Osteoblast (primary cell): ENCODE results near the gene PLXNC1. TPM values are rescaled to one million over a fixed set of nuclear protein-coding genes. Genes with fewer than 3 reads are reported as not detected.

ENCODE experiments used
- DNase-seq: peaks from one replicate; pipeline ENCODE4 v3.0.0; 2011; ENCODE audit warnings: low spot score, mixed read lengths; ENCODE audit not compliant: insufficient read length; ENCODE audit errors: missing footprints
- H2AFZ ChIP-seq: 2 replicates; pipeline ENCODE4 v1.6.0; 2011; ENCODE audit warnings: mild to moderate bottlenecking, low read length
- H3K27ac ChIP-seq: 2 replicates; pipeline ENCODE4 v1.5.1; 2011; ENCODE audit warnings: mild to moderate bottlenecking, low read depth, low read length, moderate library complexity
- H3K27me3 ChIP-seq: 2 replicates; pipeline ENCODE4 v1.6.0; 2012; ENCODE audit warnings: mild to moderate bottlenecking, control low read depth, inconsistent platforms, low read length, moderate library complexity; ENCODE audit not compliant: insufficient read depth
- H3K36me3 ChIP-seq: 2 replicates; pipeline ENCODE4 v1.5.1; 2011; ENCODE audit warnings: mild to moderate bottlenecking, low read length, control low read depth, moderate library complexity; ENCODE audit not compliant: insufficient read depth
- H3K4me1 ChIP-seq: 2 replicates; pipeline ENCODE4 v1.5.1; 2011; ENCODE audit warnings: mild to moderate bottlenecking, low read length, control low read depth, moderate library complexity; ENCODE audit not compliant: insufficient read depth
- H3K4me2 ChIP-seq: 2 replicates; pipeline ENCODE4 v1.6.0; 2011; ENCODE audit warnings: mild to moderate bottlenecking, low read length; ENCODE audit not compliant: insufficient read depth
- H3K4me3 ChIP-seq: fragments of 200-600 bp; sonication (generic); 3 replicates; pipeline ENCODE4 v1.5.1; 2012; ENCODE audit warnings: mild to moderate bottlenecking, low read length, inconsistent platforms; ENCODE audit not compliant: insufficient read depth
- H3K79me2 ChIP-seq: 2 replicates; pipeline ENCODE4 v1.6.0; 2012; ENCODE audit warnings: mild to moderate bottlenecking, low read length, control low read depth, inconsistent platforms; ENCODE audit not compliant: insufficient read depth
- H3K9me3 ChIP-seq: 2 replicates; pipeline ENCODE4 v1.5.1; 2011; ENCODE audit warnings: low read depth, low read length, control low read depth
- H4K20me1 ChIP-seq: 2 replicates; pipeline ENCODE4 v1.6.0; 2012; ENCODE audit warnings: mild to moderate bottlenecking, low read length, control low read depth; ENCODE audit not compliant: insufficient read depth
- total RNA-seq: library from RNA; depleted of rRNA; stranded (reverse); fragments of >200 nt; gene quantifications from 2 replicates; pipeline ENCODE4 v1.2.3, GENCODE V29; 2012
- TF ChIP-seq, protein P1 (sequence below): IDR thresholded peaks from 2 replicates; pipeline ENCODE4 v1.5.1; 2011; ENCODE audit warnings: mild to moderate bottlenecking, low read depth, low read length, moderate library complexity; ENCODE audit errors: extremely low read depth

PLXNC1 gene
- total RNA-seq, 1 donor = 3.3 TPM

DNA sequence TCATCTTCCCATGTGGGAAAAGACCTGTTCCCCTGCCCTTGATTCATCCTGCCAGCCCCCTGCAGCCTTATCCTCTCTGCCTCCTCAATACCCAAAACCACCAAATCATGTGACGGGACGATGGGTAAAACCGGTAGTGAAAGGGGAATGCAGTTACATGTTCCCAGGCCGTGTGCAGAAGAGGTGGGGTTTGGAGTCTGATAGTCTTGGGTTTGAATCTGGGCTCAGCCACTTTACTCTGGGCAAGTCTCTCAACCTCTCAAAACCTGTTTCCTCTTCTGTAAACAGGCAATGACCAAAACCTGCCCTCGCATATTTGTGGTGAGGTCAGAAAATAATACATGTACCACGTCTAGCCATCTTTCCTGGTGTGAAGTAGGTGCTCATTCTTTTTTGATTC lies 123.0 kb downstream of the PLXNC1 start:
- TF ChIP-seq, protein P1, sequence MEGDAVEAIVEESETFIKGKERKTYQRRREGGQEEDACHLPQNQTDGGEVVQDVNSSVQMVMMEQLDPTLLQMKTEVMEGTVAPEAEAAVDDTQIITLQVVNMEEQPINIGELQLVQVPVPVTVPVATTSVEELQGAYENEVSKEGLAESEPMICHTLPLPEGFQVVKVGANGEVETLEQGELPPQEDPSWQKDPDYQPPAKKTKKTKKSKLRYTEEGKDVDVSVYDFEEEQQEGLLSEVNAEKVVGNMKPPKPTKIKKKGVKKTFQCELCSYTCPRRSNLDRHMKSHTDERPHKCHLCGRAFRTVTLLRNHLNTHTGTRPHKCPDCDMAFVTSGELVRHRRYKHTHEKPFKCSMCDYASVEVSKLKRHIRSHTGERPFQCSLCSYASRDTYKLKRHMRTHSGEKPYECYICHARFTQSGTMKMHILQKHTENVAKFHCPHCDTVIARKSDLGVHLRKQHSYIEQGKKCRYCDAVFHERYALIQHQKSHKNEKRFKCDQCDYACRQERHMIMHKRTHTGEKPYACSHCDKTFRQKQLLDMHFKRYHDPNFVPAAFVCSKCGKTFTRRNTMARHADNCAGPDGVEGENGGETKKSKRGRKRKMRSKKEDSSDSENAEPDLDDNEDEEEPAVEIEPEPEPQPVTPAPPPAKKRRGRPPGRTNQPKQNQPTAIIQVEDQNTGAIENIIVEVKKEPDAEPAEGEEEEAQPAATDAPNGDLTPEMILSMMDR = no peak
- H3K4me1 ChIP-seq = peaks cover 15% of the 10 kb centered on the region
- H3K4me2 ChIP-seq = no peak overlapping the region
- H4K20me1 ChIP-seq = no peaks in the 10 kb centered on the region
- H3K79me2 ChIP-seq = no peaks in the 10 kb centered on the region
- no peaks in the 10 kb centered on the region for H3K27me3 ChIP-seq
- no peaks in the 10 kb centered on the region for H3K9me3 ChIP-seq
- no peak for DNase-seq
- H3K4me3 ChIP-seq = no peak overlapping the region
- no peaks in the 10 kb centered on the region for H3K36me3 ChIP-seq
- H3K27ac ChIP-seq = no peak overlapping the region
- no peak overlapping the region for H2AFZ ChIP-seq

DNA sequence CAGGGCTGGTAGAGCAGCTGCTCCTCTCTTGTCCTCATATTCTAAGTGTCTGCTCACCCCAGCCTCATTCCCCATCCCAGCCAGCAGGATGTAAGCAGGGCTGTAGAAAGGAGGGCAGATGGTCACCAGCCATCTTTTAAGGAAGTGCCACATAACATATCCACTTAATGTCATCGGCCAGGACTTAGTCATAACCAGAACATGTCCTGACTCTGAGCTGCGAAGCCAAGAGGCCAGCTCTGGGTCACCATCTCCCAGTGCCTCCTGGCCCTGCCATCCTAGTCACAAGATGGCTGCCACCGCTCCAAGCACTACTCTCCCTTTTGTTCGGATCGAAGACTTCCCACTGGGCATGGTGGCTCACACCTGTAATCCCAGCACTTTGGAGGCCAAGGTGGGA lies 123.9 kb downstream of the PLXNC1 start:
- Histone ChIP-seq H3K4me2 (no peak overlapping the region), H3K4me3 (no peak overlapping the region), H3K27ac (no peak overlapping the region), H4K20me1 (no peaks in the 10 kb centered on the region), H3K79me2 (no peaks in the 10 kb centered on the region), H3K4me1 (peaks cover 5% of the 10 kb centered on the region), H3K27me3 (no peaks in the 10 kb centered on the region), H3K9me3 (no peaks in the 10 kb centered on the region), H3K36me3 (no peaks in the 10 kb centered on the region), H2AFZ (no peak overlapping the region)
- no peak for DNase-seq
- TF ChIP-seq, protein P1 = no peak

DNA sequence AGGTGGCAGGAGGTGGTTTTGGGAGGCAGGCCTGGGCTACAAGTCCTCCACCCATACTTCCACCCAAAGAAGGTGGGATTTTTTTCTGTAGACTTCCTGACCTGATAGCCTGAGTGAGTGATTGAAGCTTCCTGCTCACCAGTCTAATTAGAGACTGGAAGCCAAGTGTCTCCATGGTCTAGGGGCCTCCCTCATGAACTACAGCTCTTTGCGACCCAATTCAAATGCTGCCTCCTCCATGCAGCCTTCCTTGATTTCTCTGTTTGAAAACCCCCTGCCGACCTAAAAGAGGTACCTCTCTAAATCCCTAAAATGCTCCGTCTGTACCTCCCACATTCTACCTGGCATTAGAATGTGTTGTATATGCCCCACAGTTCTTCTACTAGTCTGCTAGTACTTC lies 124.9 kb downstream of the PLXNC1 start:
- H3K27me3 ChIP-seq = no peaks in the 10 kb centered on the region
- no peaks in the 10 kb centered on the region for H3K36me3 ChIP-seq
- no peak overlapping the region for H3K4me2 ChIP-seq
- no peaks in the 10 kb centered on the region for H4K20me1 ChIP-seq
- no peak overlapping the region for H2AFZ ChIP-seq
- no peak for DNase-seq
- H3K27ac ChIP-seq = no peak overlapping the region
- no peak overlapping the region for H3K4me3 ChIP-seq
- H3K9me3 ChIP-seq = no peaks in the 10 kb centered on the region
- H3K79me2 ChIP-seq = no peaks in the 10 kb centered on the region
- TF ChIP-seq, protein P1 = no peak
- no peaks in the 10 kb centered on the region for H3K4me1 ChIP-seq

DNA sequence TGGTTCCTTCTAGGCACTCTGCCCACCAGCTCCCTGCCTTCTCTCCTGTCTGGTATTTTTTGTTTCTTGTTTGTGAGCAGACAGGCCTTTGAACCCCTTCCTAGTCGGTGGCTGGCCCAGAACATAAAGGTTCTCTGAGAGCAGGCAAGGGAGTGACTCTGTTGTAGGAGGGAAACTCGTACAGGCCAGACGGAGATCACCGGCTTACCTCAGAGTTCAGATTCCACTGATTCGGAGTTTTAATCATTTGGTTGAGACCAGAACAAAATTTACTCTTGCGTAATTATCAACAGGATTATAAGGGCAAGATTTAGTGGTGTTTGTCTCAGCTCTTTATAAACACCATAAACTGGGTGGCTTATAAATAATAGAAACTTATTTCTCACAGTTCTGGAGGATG lies 128.3 kb downstream of the PLXNC1 start:
- H2AFZ ChIP-seq = no peak overlapping the region
- no peaks in the 10 kb centered on the region for H3K36me3 ChIP-seq

More for the DNA sequence above, 128.3 kb downstream of the PLXNC1 start:
- Histone ChIP-seq H3K27ac (no peak overlapping the region), H3K4me3 (no peak overlapping the region), H3K79me2 (no peaks in the 10 kb centered on the region), H3K4me2 (no peak overlapping the region), H3K9me3 (no peaks in the 10 kb centered on the region), H4K20me1 (no peaks in the 10 kb centered on the region), H3K27me3 (no peaks in the 10 kb centered on the region), H3K4me1 (no peaks in the 10 kb centered on the region)
- TF ChIP-seq, protein P1 = no peak
- DNase-seq = no peak
